Endothelial cell of umbilical vein (primary cell): ENCODE measurements around the gene WRNIP1.

ENCODE experiments used
- EZH2 ChIP-seq: IDR thresholded peaks from 2 replicates; pipeline ENCODE4 v1.6.1; 2012; ENCODE audit warnings: borderline replicate concordance, low read depth, mild to moderate bottlenecking, moderate library complexity, low read length, inconsistent platforms; ENCODE audit not compliant: severe bottlenecking
- MYC ChIP-seq: IDR thresholded peaks from one replicate; pipeline ENCODE4 v1.6.1; 2011; ENCODE audit warnings: mild to moderate bottlenecking, low read depth, low read length

DNA sequence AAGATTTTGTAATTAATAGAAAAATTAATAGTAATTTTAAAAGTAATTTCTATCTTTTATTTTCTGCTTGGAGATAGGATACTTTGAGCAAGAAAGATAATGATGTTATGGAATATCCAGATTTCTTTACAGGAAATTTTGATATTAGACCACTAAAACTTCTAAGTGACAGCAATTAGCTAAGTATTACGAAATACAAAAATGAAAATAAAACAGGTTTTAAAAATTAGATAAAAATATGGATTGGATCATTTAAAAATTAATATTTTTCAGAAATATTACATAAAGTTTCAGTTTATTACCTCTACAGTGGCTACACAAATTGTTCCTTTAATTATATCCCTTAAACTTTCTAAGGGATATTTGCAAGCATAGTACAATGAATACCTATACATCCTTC is 10.3 kb upstream of the WRNIP1 start:
- TF ChIP-seq EZH2: no peak
- TF ChIP-seq MYC: no peak
